Muscle of arm (tissue), 12 donors: ENCODE measurements around the gene RSAD1. TPM values are rescaled to one million over a fixed set of nuclear protein-coding genes. Genes with fewer than 3 reads are reported as not detected.

Source experiments
- DNase-seq: peaks from one replicate; pipeline ENCODE4 v3.0.0-alpha.2; 2013
- polyA plus RNA-seq, 12 donors: library from polyadenylated mRNA; unstranded; fragments of 120-200 nt; gene quantifications; one replicate each; pipeline ENCODE4 v1.2.1, GENCODE V29; 2013; ENCODE audit not compliant: insufficient read length in 12 of 12

Gene RSAD1
- polyA plus RNA-seq, 12 donors: 28.0 to 40.1 (median 31.9) TPM; not detected in 1

GRCh38 chr17:50452630-50453300 is 25.9 kb upstream of the RSAD1 start:
- DNase-seq: no peak

- no peak for DNase-seq
Observed at GRCh38 chr17:50453901-50454300, 24.8 kb upstream of the RSAD1 start.

- no peak for DNase-seq
Observed at GRCh38 chr17:50457621-50458020, 21.0 kb upstream of the RSAD1 start.

GRCh38 chr17:50458270-50458669 is 20.4 kb upstream of the RSAD1 start:
- no peak for DNase-seq

GRCh38 chr17:50458701-50459676 is 19.7 kb upstream of the RSAD1 start:
- no peak for DNase-seq

GRCh38 chr17:50459756-50460155 is 18.9 kb upstream of the RSAD1 start:
- DNase-seq: no peak

GRCh38 chr17:50460831-50461526 is 17.7 kb upstream of the RSAD1 start:
- DNase-seq: no peak

GRCh38 chr17:50461550-50462132 is 17.0 kb upstream of the RSAD1 start:
- no peak for DNase-seq

- no peak for DNase-seq
Observed at GRCh38 chr17:50462446-50462845, 16.2 kb upstream of the RSAD1 start.

GRCh38 chr17:50464121-50464520 is 14.5 kb upstream of the RSAD1 start:
- no peak for DNase-seq

- no peak for DNase-seq
Observed at GRCh38 chr17:50464736-50465135, 13.9 kb upstream of the RSAD1 start.

GRCh38 chr17:50465171-50465570 is 13.5 kb upstream of the RSAD1 start:
- no peak for DNase-seq

- DNase-seq: no peak
Observed at GRCh38 chr17:50465635-50466034, 13.0 kb upstream of the RSAD1 start.

- no peak for DNase-seq
Observed at GRCh38 chr17:50466371-50467113, 12.1 kb upstream of the RSAD1 start.

- no peak for DNase-seq
Observed at GRCh38 chr17:50467114-50467854, 11.4 kb upstream of the RSAD1 start.

GRCh38 chr17:50467855-50468303 is 10.8 kb upstream of the RSAD1 start:
- DNase-seq: no peak

- no peak for DNase-seq
Observed at GRCh38 chr17:50468304-50469207, 10.1 kb upstream of the RSAD1 start, which contains the start of gene CHAD. Gene CHAD, minus strand, starts transcription at chr17:50468880. Its CDS starts 67 bp downstream, at chr17:50468813.

GRCh38 chr17:50469208-50469605 is 9.5 kb upstream of the RSAD1 start:
- DNase-seq: no peak

GRCh38 chr17:50469671-50470305 is 8.9 kb upstream of the RSAD1 start:
- no peak for DNase-seq
